Right cardiac atrium (tissue), 5 donors: Measurements from ENCODE around the gene AURKB. TPM values are rescaled to one million over a fixed set of nuclear protein-coding genes. Genes with fewer than 3 reads are reported as not detected.

Experiments used
- ATAC-seq, 2 donors: fragments of 200-7000 bp; cut with Tn5 transposase; one replicate each; pipeline versions ENCODE4 v1.8.0 to v1.9.1; 2020; ENCODE audit warnings: moderate library complexity in 2 of 2, mild to moderate bottlenecking in 1 of 2
- DNase-seq, 3 donors: peaks; one replicate each; pipeline ENCODE4 v3.0.0-alpha.2; 2020
- H3K27ac ChIP-seq: one replicate; pipeline ENCODE4 v1.5.1; 2013; ENCODE audit warnings: mild to moderate bottlenecking, low read length, control low read depth, moderate library complexity
- H3K27me3 ChIP-seq: one replicate; pipeline ENCODE4 v1.6.1; 2013; ENCODE audit not compliant: control insufficient read depth, insufficient read depth
- H3K4me1 ChIP-seq: one replicate; pipeline ENCODE4 v1.6.1; 2013; ENCODE audit warnings: low read length; ENCODE audit not compliant: control insufficient read depth, insufficient read depth
- H3K4me3 ChIP-seq: one replicate; pipeline ENCODE4 v1.5.1; 2013; ENCODE audit warnings: low read length, control low read depth
- H3K9me3 ChIP-seq: one replicate; pipeline ENCODE4 v1.6.1; 2013; ENCODE audit warnings: low read length; ENCODE audit not compliant: control insufficient read depth
- WGBS: extraction: QIAGEN DNeasy Blood & Tissue Kit; methylation state at CpG from one replicate; pipeline ENCODE4 v1.1.7; 2013; 5-methylcytosine and 5-hydroxymethylcytosine counted together
- intact Hi-C, 4 donors: fragments of 100-400 bp; cut with DNase I; formaldehyde crosslinking; loops; one replicate each; pipeline versions ENCODE4 v1.11.0 to v1.14.0; 2022 to 2023
- polyA plus RNA-seq: library from polyadenylated mRNA; stranded (reverse); fragments of 200-250 nt; gene quantifications from one replicate; pipeline ENCODE4 v1.2.3, GENCODE V29; 2013
- total RNA-seq, 4 donors: library from RNA; stranded (reverse); fragmentation: NEBNext Ultra II Directional; extraction: Animal tissue kit (Norgen Biotek cat#: 25700); gene quantifications; one replicate each; pipeline ENCODE4 v1.2.1, GENCODE V29; 2021
- donor health status: healthy with polysubstance abuse.
- donor health status: DM: no; HTN: yes; CAD: no.
- donor health status: DM: no; HTN: no; CAD: no.
- donor health status: DM: no; HTN: yes; CAD: no; lungs with severe emphysema.
- donor health status: DM: yes; HTN: yes; CAD: no.

Gene AURKB
- total and polyA plus RNA-seq, 5 donors, result 0.45 to 1.3 (median 1.1) TPM; not detected in 2

DNA sequence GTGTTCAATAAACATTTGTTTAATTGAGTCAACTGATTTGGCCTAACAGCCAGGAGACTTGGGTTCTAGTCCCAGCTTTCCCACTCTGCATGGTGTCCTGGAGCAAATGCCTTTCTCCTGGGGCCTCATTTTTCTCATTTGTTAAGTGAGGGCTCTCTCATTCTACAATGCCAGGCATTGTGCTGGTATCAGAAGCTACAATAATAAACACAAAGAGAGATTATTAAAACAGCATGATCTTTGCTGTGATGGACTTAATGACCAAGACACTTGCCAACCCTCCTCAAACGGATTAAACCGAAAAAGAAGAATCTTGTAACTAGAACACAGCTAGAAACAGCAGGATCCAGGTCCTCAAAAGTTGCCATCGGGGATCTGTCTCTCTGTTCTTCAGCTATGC lies 42.8 kb downstream of the AURKB start:
- Histone ChIP-seq H3K9me3 (no peaks in the 10 kb centered on the region), H3K27me3 (no peaks in the 10 kb centered on the region), H3K4me3 (no peak overlapping the region), H3K4me1 (peaks cover 15% of the 10 kb centered on the region), H3K27ac (no peak overlapping the region)
- WGBS, result 84% methylated on average over 3 of the region's 3 CpGs
- ATAC-seq (no peak), DNase-seq (no peak)
- intact Hi-C loops, result no loop called here

- WGBS, result 94% methylated on average over 6 of the region's 6 CpGs
- H3K27ac ChIP-seq, result no peak overlapping the region
- intact Hi-C loops, result no loop called here
Observed at GRCh38 chr17:8166731-8167130, 43.6 kb downstream of the AURKB start.

DNA sequence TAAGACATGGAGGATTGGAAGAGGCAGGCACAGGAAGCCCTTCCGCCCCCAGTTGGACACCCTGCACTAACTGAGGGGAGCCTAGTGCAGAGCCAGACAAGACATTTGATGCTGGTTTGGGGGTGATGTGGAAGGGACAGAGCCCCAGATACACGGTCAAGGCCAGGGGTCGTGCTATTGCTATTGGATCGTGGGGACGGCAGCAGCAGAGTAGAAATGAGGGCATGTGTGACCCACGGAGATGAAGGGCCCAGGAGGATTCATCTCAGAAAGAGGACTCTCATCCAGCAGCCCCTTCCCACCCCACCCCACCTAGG lies 45.6 kb downstream of the AURKB start:
- H3K4me3 ChIP-seq, result no peak overlapping the region
- 50% methylated on average over 6 of the region's 6 CpGs for WGBS
- H3K9me3 ChIP-seq, result no peaks in the 10 kb centered on the region
- no peaks in the 10 kb centered on the region for H3K27me3 ChIP-seq
- H3K4me1 ChIP-seq, result peaks cover 22% of the 10 kb centered on the region
- peak in 1 of 3 donors; percentile 30 for DNase-seq
- no peak for ATAC-seq
- intact Hi-C loops, result no loop called here
- H3K27ac ChIP-seq, result peak overlapping the region; percentile 94

More at GRCh38 chr17:8166731-8167130, 43.6 kb downstream of the AURKB start:
- H3K27me3 ChIP-seq, result no peaks in the 10 kb centered on the region
- DNase-seq, result peak in 1 of 3 donors; percentile 14
- H3K4me1 ChIP-seq, result peaks cover 15% of the 10 kb centered on the region
- H3K9me3 ChIP-seq, result no peaks in the 10 kb centered on the region
- no peak for ATAC-seq
- no peak overlapping the region for H3K4me3 ChIP-seq

DNA sequence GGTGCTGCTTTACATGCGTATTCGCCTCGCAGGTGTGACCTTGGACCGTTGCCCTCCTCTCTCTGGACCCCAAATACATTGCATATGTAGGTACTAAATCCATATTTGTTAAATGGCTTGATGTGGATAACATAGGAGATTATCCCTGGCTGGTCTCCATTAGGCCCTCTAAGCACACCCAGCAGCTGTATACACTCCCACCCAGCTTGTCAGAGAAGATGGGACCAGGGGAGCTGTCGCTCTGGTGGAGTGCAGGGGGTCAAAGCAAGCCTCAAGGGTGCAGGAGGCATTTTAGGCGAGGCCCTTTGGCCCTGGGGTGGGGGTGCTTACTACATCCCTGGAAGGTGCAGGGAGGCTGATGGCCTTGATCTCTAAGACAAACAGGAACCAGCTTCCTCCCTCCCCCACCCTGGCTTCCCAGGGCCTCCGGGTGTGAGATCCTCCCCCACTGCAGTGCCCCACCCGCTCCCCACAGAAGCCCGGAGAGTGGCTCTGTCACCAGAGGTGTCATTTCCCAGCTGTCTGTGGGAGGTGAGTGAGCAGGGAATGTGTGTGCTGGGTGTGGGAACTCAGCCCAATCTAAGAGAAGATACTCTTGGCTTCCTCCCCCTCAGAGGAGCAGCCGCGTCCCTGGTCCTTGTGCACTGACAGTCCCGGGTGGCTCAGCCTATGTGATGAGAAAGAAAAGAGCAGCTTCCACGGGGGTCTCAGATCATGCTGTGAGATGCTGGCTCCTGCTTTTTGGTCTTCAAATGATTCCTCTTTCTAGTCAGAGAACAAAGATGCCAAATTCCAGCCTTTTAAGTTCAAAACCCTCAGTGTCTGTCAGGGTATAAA lies 46.2 kb downstream of the AURKB start:
- peak; percentile 85 to 86 for ATAC-seq

GRCh38 chr17:8162997-8163977 lies 47.1 kb downstream of the AURKB start:
- ATAC-seq (peak; percentile 3 to 7), DNase-seq (peak in 2 of 3 donors; percentile 73)
- intact Hi-C loops, result no loop called here
- H3K27me3 ChIP-seq, result no peaks in the 10 kb centered on the region
- peak overlapping the region; percentile 94 for H3K27ac ChIP-seq
- peak overlapping the region; percentile 92 for H3K4me3 ChIP-seq
- 9% methylated on average over 54 of the region's 55 CpGs for WGBS
- peaks cover 22% of the 10 kb centered on the region for H3K4me1 ChIP-seq
- H3K9me3 ChIP-seq, result no peaks in the 10 kb centered on the region

More for the DNA sequence above, 46.2 kb downstream of the AURKB start:
- Histone ChIP-seq H3K27me3 (no peaks in the 10 kb centered on the region), H3K4me1 (peaks cover 22% of the 10 kb centered on the region), H3K27ac (peak overlapping the region; percentile 94), H3K4me3 (no peak overlapping the region), H3K9me3 (no peaks in the 10 kb centered on the region)
- peak; percentile 84 to 94 (median 93) for DNase-seq
- WGBS, result 19% methylated on average over 13 of the region's 13 CpGs
- intact Hi-C loops, result no loop called here

DNA sequence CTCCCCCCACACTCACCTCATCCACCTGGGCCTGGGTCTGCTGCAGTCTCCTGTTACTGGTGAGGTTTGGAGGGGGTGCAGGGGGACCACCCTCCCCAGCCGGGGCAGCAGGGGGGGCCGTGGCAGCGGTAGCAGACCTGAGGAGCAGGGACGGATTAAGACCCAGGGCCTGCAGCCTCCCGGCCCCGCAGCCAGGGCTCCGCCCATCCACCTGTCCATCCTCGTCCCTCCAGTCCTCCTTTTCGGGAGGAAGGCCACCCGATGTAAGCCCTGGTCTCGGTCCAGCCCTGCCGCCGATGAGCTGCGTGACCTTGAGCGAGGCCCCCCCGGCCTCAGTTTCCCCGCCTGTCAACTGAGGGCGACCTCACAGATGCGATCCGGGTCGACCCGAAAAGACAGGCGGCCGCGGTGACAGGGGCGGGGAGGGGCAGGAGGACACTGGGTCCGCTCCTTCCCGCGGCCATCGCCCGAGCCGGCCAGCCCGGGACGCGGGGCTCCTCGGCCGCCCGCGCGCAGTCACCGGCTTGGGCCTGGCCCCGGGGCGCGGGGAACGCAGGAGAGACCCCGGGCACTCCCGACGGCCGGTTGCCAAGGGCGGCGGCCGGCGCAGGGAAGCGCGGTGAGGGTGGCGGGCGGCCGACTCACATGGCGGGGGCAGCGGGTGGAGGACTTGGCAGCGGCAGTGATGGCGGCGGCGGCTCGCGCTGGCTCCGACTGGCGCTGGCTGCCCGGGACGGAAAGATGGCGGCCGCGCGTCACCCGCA lies 48.0 kb downstream of the AURKB start, which contains the start of gene VAMP2:
Gene VAMP2, minus strand, starts transcription at position 716 of the 764 bp plus-strand sequence. Its CDS starts 69 bp downstream, at position 647.
- Histone ChIP-seq H3K9me3 (no peaks in the 10 kb centered on the region), H3K4me1 (peaks cover 22% of the 10 kb centered on the region), H3K27me3 (no peaks in the 10 kb centered on the region), H3K27ac (peak within 1 kb of the TSS; percentile 97), H3K4me3 (peak within 1 kb of the TSS; percentile 92)
- peak; percentile 85 to 95 (median 94) for DNase-seq
- intact Hi-C loops, result no loop called here
- ATAC-seq, result peak; percentile 50 to 64
- WGBS, result under 1% methylated on average over 75 of the region's 75 CpGs

DNA sequence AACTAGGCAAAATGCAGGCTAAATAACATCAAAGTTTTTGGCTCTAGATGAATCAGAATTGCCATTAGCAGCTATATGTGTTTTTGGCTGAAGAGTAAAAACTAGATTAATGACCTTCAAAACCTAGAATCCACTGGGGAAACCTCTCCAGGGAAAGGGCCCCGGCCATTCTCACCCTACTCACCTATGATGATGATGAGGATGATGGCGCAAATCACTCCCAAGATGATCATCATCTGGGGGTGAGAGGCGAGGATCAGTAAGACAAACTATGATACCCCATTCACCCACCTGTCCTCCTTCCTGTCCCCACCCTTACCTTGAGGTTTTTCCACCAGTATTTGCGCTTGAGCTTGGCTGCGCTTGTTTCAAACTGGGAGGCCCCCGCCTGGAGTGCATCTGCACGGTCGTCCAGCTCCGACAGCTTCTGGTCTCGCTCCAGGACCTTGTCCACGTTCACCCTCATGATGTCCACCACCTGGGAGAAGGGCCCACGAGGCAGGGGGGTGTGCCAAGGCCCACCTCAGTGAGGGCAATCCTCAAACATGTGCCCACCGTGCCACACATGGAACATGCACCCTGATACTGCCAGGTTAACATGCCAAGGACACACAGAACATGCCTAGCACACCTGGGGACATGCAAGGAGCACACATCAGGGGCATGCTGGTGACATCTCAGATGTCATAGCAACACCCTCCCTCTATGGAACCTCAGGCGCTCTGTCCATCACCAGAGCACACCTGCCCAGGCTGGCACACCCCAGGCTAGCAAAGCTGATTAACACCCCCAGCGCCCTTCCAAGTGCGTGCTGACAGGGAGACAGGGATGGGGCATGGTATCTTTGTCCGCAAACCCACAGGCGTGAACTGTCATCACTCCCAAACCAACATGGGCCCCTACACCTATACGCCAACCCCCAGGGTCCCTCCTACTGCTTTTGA lies 48.8 kb downstream of the AURKB start:
- Histone ChIP-seq H3K4me1 (peaks cover 22% of the 10 kb centered on the region), H3K27me3 (no peaks in the 10 kb centered on the region), H3K4me3 (peak overlapping the region; percentile 92), H3K9me3 (no peaks in the 10 kb centered on the region), H3K27ac (peak overlapping the region; percentile 97)
- intact Hi-C loops, result no loop called here
- 45% methylated on average over 19 of the region's 19 CpGs for WGBS
- DNase-seq (peak in 2 of 3 donors; percentile 64 to 68), ATAC-seq (no peak)

DNA sequence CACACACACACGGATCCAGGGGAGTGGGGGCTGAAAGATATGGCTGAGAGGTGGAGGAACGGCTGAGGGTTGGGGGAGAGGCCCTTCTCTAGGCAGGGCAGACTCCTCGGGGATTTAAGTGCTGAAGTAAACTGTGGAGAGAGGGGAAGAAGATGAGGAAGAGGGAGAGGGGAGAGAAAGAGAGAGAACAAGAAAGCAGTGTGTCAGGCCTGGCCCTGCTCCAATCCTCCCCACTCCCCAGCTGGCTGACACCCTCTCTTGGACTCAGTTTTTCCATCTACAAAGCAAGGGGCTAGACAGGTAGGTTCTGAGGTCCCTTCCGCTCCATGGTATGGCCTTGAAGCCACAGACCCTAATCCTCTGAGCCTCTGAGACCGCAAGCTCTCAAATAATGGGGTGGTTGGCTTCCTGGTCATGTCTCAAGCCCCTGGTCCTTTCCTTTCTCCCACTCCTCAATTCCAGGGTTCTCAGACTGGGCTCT lies 49.6 kb downstream of the AURKB start:
- H3K4me1 ChIP-seq, result peaks cover 22% of the 10 kb centered on the region
- no peaks in the 10 kb centered on the region for H3K9me3 ChIP-seq
- intact Hi-C loops, result no loop called here
- peak in 1 of 3 donors; percentile 42 for DNase-seq
- no peak overlapping the region for H3K4me3 ChIP-seq
- ATAC-seq, result no peak
- peak overlapping the region; percentile 57 for H3K27ac ChIP-seq
- no peaks in the 10 kb centered on the region for H3K27me3 ChIP-seq
- 42% methylated on average over 5 of the region's 5 CpGs for WGBS

DNA sequence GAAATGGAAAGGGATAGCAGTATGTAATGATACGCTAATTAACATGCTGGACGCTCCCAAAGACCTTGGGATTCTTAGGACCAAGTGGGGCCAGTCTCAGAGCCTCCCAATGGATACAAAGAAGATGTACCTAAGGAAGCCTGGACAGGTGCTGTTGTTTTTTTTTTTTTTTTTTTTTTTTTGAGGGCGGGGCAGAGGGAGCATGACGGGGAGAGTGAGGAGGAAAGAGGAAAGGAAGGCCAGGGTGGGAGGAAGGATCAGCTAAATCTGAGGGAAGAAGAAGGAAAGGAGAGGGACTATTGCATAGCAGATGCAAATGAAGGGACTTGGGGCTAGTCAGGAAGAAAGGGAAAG lies 50.2 kb downstream of the AURKB start:
- no peak for DNase-seq
- Histone ChIP-seq H3K27me3 (no peaks in the 10 kb centered on the region), H3K4me1 (peaks cover 22% of the 10 kb centered on the region), H3K9me3 (no peaks in the 10 kb centered on the region), H3K4me3 (no peak overlapping the region), H3K27ac (no peak overlapping the region)
- 59% methylated on average over 4 of the region's 4 CpGs for WGBS
- intact Hi-C loops, result no loop called here
- ATAC-seq, result no peak
